H1 (cell line): ENCODE measurements around the gene UNC5B. TPM values are rescaled to one million over a fixed set of nuclear protein-coding genes. Genes with fewer than 3 reads are reported as not detected.

Source experiments
- BACH1 ChIP-seq: IDR thresholded peaks from 2 replicates; pipeline ENCODE4 v1.6.1; 2012; ENCODE audit warnings: low read length, improper control_type of control experiment
- CBX8 ChIP-seq: fragments of 300-800, 300-1000 bp; sonication (generic); IDR thresholded peaks from 2 replicates; pipeline ENCODE4 v1.7.1; 2016; ENCODE audit warnings: low read depth, low read length, borderline replicate concordance
- SP4 ChIP-seq: IDR thresholded peaks from 2 replicates; pipeline ENCODE4 v1.6.1; 2012; ENCODE audit warnings: low read length, inconsistent platforms
- TAF7 ChIP-seq: optimal IDR thresholded peaks from 2 replicates; pipeline ENCODE3; 2011; ENCODE audit warnings: low read depth, mild to moderate bottlenecking, inconsistent platforms, low read length, moderate library complexity, borderline replicate concordance
- polyA plus RNA-seq, 7 experiments: library from polyadenylated mRNA; depleted of rRNA in 3 of 7; stranded (reverse) in 5 of 7; unstranded in 2 of 7; fragments of >200 nt in 5 of 7; fragments of 200-250 nt in 2 of 7; gene quantifications; 1 replicate in 5 of 7; 2 replicates in 1 of 7; 4 replicates in 1 of 7; pipeline versions ENCODE4 v1.2.1 to v1.2.3, GENCODE V29; 2011 to 2013; ENCODE audit warnings: missing spikeins in 2 of 7, mixed read lengths in 2 of 7
- total RNA-seq: library from RNA; stranded (reverse); fragmentation: NEBNext Ultra II Directional; extraction: Animal tissue kit (Norgen Biotek cat#: 25700); gene quantifications from 2 replicates; pipeline ENCODE4 v1.2.1, GENCODE V29; 2021

UNC5B gene
- total and polyA plus RNA-seq, 2 of the 8 experiments (the other 6 are each of a cell fraction or from before 2014, with no cell fraction given) = 27.9 to 31.8 TPM

DNA sequence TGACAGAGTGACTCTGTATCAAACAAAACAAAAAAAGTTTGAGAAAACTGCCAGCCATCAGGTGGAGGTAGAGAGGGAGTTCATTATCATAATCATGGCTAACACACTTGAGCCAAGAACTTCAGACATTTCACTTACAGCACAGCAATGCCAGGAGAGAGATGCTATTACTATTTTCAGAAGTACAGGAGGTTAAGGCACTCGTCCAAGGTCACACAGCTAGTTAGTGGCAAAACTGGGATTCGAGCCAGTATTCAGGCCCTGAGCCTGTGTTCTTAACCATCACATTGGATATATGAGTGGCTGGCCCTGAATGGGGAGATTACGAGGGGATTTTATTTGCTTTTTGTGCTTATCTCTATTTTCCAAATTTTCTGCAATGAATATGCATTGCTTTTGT lies 24.8 kb upstream of the UNC5B start (continued):
- TF ChIP-seq TAF7 = no peak
- no peak for TF ChIP-seq SP4
- no peak for TF ChIP-seq CBX8
- no peak for TF ChIP-seq BACH1
- TF ChIP-seq, all 59 proteins: peak for 0
